Body of pancreas (tissue), 4 donors: ENCODE data around the gene EGFLAM.

ENCODE experiments used
- CTCF ChIP-seq, 7 experiments: fragments of 450-650 bp in 4 of 7; fragments of 200-600 bp in 3 of 7; sonication (generic) in 3 of 7; IDR thresholded peaks; one replicate each; pipeline ENCODE4 v1.5.1; 2016 to 2019; ENCODE audit warnings: antibody characterized with exemption in 7 of 7
- POLR2A ChIP-seq, 3 donors: fragments of 450-650 bp; IDR thresholded peaks; one replicate each; pipeline ENCODE4 v1.6.1; 2016; ENCODE audit warnings: antibody characterized with exemption in 3 of 3, mild to moderate bottlenecking in 2 of 3

GRCh38 chr5:38442247-38442573, 183.9 kb downstream of the EGFLAM start:
- no peak for TF ChIP-seq POLR2A (IDR thresholded peaks at IDR 0.05)
- no peak for TF ChIP-seq CTCF (IDR thresholded peaks at IDR 0.05)
